GM12878 (cell line): ENCODE measurements around the gene LRRC26.

Experiments
- JUND ChIP-seq: IDR thresholded peaks from 2 replicates; pipeline ENCODE4 v1.6.1; 2012; ENCODE audit warnings: low read depth, mild to moderate bottlenecking, low read length, improper control_type of control experiment, moderate library complexity
- NRF1 ChIP-seq: conservative IDR thresholded peaks from 2 replicates; pipeline ENCODE4 v1.6.1; 2011; ENCODE audit warnings: mild to moderate bottlenecking, low read depth, low read length, improper control_type of control experiment
- POLR2A ChIP-seq: IDR thresholded peaks from 2 replicates; pipeline ENCODE4 v1.6.1; 2011; ENCODE audit warnings: low read depth, mild to moderate bottlenecking, low read length
- RAD21 ChIP-seq: IDR thresholded peaks from 2 replicates; pipeline ENCODE4 v1.6.1; 2011; ENCODE audit warnings: mild to moderate bottlenecking, low read depth, low read length, moderate library complexity; ENCODE audit not compliant: insufficient read depth
- SPI1 ChIP-seq: IDR thresholded peaks from 2 replicates; pipeline ENCODE4 v1.6.1; 2011; ENCODE audit warnings: low read depth, mild to moderate bottlenecking, low read length, moderate library complexity, borderline replicate concordance; ENCODE audit not compliant: insufficient read depth
- TF ChIP-seq, protein P1 (sequence below), 3 experiments: IDR thresholded peaks in 2 of 3; conservative IDR thresholded peaks in 1 of 3; 2 replicates each; pipeline ENCODE4 v1.5.1; 2011; ENCODE audit warnings: low read depth in 3 of 3, low read length in 3 of 3, mild to moderate bottlenecking in 3 of 3, control low read depth in 2 of 3, moderate library complexity in 2 of 3, inconsistent platforms in 1 of 3, mixed read lengths in 1 of 3; ENCODE audit not compliant: control insufficient read depth in 2 of 3, insufficient read depth in 1 of 3; ENCODE audit errors: extremely low read depth in 1 of 3

DNA sequence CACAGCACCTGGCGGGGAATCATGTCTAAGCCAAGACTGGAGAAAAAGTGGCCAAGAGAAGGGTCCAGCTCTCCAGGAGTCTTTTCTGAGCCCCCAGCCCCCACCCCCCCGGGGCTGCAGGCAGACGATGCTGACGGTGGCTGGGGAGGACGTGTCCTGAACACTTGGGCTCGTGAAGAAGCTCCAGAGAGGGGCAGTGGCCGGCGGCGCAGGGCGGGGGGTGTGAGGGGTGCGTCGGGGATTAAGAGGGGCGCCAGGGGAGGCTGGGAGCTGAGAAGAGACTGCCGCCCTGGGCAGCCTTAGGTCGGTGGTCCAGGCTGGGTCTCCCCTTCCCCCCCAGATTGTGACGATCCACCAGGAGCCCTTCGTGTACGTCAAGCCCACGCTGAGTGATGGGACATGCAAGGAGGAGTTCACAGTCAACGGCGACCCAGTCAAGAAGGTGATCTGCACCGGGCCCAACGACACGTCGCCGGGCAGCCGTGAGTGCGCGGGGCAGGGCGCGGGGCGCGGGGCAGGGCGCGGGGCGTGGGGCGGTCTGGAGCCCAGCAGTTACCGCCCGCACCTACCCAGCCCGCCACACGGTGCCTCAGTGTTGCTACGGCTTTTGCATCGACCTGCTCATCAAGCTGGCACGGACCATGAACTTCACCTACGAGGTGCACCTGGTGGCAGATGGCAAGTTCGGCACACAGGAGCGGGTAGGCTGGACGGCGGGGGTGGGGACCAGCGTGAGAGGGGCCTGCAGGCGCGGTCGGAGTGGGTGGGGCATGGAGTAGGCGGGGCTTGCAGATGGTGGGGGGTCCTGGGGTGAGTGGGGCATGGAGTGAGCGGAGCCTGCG, 8.9 kb downstream of the LRRC26 start:
- no peak for TF ChIP-seq SPI1
- no peak for TF ChIP-seq POLR2A
- TF ChIP-seq JUND, result no peak
- TF ChIP-seq NRF1, result no peak
- TF ChIP-seq RAD21, result no peak
- TF ChIP-seq, protein P1, sequence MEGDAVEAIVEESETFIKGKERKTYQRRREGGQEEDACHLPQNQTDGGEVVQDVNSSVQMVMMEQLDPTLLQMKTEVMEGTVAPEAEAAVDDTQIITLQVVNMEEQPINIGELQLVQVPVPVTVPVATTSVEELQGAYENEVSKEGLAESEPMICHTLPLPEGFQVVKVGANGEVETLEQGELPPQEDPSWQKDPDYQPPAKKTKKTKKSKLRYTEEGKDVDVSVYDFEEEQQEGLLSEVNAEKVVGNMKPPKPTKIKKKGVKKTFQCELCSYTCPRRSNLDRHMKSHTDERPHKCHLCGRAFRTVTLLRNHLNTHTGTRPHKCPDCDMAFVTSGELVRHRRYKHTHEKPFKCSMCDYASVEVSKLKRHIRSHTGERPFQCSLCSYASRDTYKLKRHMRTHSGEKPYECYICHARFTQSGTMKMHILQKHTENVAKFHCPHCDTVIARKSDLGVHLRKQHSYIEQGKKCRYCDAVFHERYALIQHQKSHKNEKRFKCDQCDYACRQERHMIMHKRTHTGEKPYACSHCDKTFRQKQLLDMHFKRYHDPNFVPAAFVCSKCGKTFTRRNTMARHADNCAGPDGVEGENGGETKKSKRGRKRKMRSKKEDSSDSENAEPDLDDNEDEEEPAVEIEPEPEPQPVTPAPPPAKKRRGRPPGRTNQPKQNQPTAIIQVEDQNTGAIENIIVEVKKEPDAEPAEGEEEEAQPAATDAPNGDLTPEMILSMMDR (IDR thresholded peaks at IDR 0.05 in 2 of 3, conservative IDR thresholded peaks at IDR 0.05 in 1 of 3; ENCODE audit: control insufficient read depth in 2 of 3, extremely low read depth in 1 of 3, insufficient read depth in 1 of 3, low read depth in 3 of 3, low read length in 3 of 3), result no peak
